K562 (cell line): ENCODE data around the gene RHOB. TPM values are rescaled to one million over a fixed set of nuclear protein-coding genes. Genes with fewer than 3 reads are reported as not detected.
A peak's percentile ranks its signal among the peaks of the same experiment; 100 is the strongest.

Experiments used
- ATAC-seq: fragments of 200-7000 bp; cut with Tn5 transposase; 3 replicates; pipeline ENCODE4 v1.9.1; 2020; ENCODE audit warnings: moderate library complexity
- BruUV-seq: library from RNA; stranded (reverse); fragments of 400-500 nt; replicated peaks from 2 replicates; lab custom pipeline; 2021; lab: Mats Ljungman, UMichigan
- CTCF ChIA-PET: fragments of 300-600 bp; formaldehyde crosslinking; extraction: SDS; loops from one replicate; lab custom pipeline; 2021; ENCODE audit warnings: low intra/inter-chr PET ratio; lab: Yijun Ruan, JAX
- POLR2A ChIA-PET: fragments of 300-600, 350-650 bp; sonication (Branson Sonifier 250); formaldehyde crosslinking; extraction: SDS; loops from one replicate; lab custom pipeline; 2021; ENCODE audit warnings: antibody characterized with exemption, inconsistent platforms; lab: Yijun Ruan, JAX
- DNase-seq, 4 experiments: peaks; one replicate each; pipeline versions ENCODE4 v3.0.0 to v3.0.0-alpha.2; 2011 to 2018; ENCODE audit warnings: low spot score in 3 of 4, mixed read lengths in 3 of 4; ENCODE audit errors: extremely low read depth in 1 of 4
- FAIRE-seq: peaks from 2 replicates; lab custom pipeline; 2011; peaks lifted over from hg19 to GRCh38; lab: Jason Lieb, UNC
- H2AFZ ChIP-seq: 2 replicates; pipeline ENCODE4 v1.6.0; 2011; ENCODE audit warnings: low read depth, low read length, control low read depth, inconsistent platforms
- H3K27ac ChIP-seq: fragments of 200-600 bp; 3 replicates; pipeline ENCODE4 v1.8.0; 2011; ENCODE audit warnings: low read depth, mild to moderate bottlenecking, control low read depth, inconsistent platforms, low read length, moderate library complexity, mixed read lengths; ENCODE audit errors: extremely low read depth
- H3K27me3 ChIP-seq, 2 experiments: fragments of 300-600 bp in 1 of 2; 2 replicates in 1 of 2; 3 replicates in 1 of 2; pipeline versions ENCODE4 v1.6.0 to v1.8.0; 2011; ENCODE audit warnings: inconsistent platforms in 2 of 2, low read length in 2 of 2, mild to moderate bottlenecking in 1 of 2, mixed read lengths in 1 of 2, moderate library complexity in 1 of 2; ENCODE audit not compliant: control insufficient read depth in 2 of 2, insufficient read depth in 2 of 2
- H3K36me3 ChIP-seq: fragments of 300-600 bp; 3 replicates; pipeline ENCODE4 v1.8.0; 2011; ENCODE audit warnings: mild to moderate bottlenecking, low read length, inconsistent platforms; ENCODE audit not compliant: control insufficient read depth, insufficient read depth
- H3K4me1 ChIP-seq, 2 experiments: fragments of 200-600 bp in 1 of 2; replicated peaks in 1 of 2; 2 replicates in 1 of 2; 3 replicates in 1 of 2; pipeline versions ENCODE4 v1.5.1 to v1.8.0; 2011; ENCODE audit warnings: inconsistent platforms in 2 of 2, low read length in 2 of 2, mild to moderate bottlenecking in 1 of 2, mixed read lengths in 1 of 2, moderate library complexity in 1 of 2; ENCODE audit not compliant: control insufficient read depth in 2 of 2, insufficient read depth in 2 of 2
- H3K4me2 ChIP-seq: 2 replicates; pipeline ENCODE4 v1.6.1; 2011; ENCODE audit warnings: low read length, control low read depth, inconsistent platforms, mixed read lengths; ENCODE audit not compliant: insufficient read depth
- H3K4me3 ChIP-seq: fragments of 200-600 bp; sonication (generic), shearing (Covaris generic); 2 replicates; pipeline ENCODE4 v1.5.1; 2016; ENCODE audit warnings: control low read depth, inconsistent platforms
- H3K79me2 ChIP-seq: fragments of 200-600 bp; 3 replicates; pipeline ENCODE4 v1.8.0; 2011; ENCODE audit warnings: low read length, inconsistent platforms; ENCODE audit not compliant: control insufficient read depth, insufficient read depth
- H3K9ac ChIP-seq, 2 experiments: 2 replicates each; pipeline versions ENCODE4 v1.6.0 to v1.6.1; 2011; ENCODE audit warnings: low read depth in 2 of 2, low read length in 2 of 2, control low read depth in 1 of 2, inconsistent platforms in 1 of 2, mild to moderate bottlenecking in 1 of 2, mixed read lengths in 1 of 2; ENCODE audit not compliant: insufficient read depth in 1 of 2
- H3K9me1 ChIP-seq: one replicate; pipeline ENCODE4 v1.6.0; 2011; ENCODE audit warnings: inconsistent platforms, mild to moderate bottlenecking, low read length, moderate library complexity; ENCODE audit not compliant: control insufficient read depth, insufficient read depth
- H3K9me3 ChIP-seq: replicated peaks from 2 replicates; pipeline ENCODE4 v1.5.1; 2011; ENCODE audit warnings: low read depth, low read length, inconsistent platforms; ENCODE audit not compliant: control insufficient read depth, insufficient read depth
- H4K20me1 ChIP-seq: replicated peaks from 2 replicates; pipeline ENCODE4 v1.6.1; 2011; ENCODE audit warnings: low read length, inconsistent platforms, mixed read lengths; ENCODE audit not compliant: control insufficient read depth, insufficient read depth
- FOXP1 ChIP-seq: sonication (generic); formaldehyde crosslinking; IDR thresholded peaks from 2 replicates; pipeline ENCODE4 v1.8.0; 2022; ENCODE audit warnings: mild to moderate bottlenecking, missing genetic modification reagents
- HNRNPLL ChIP-seq: fragments of 200-400 bp; formaldehyde crosslinking; IDR thresholded peaks from 2 replicates; pipeline ENCODE4 v1.6.1; 2017; ENCODE audit warnings: low read length, low read depth, mild to moderate bottlenecking; ENCODE audit not compliant: poor library complexity, severe bottlenecking
- MAZ ChIP-seq, 2 experiments: fragments of 450-650 bp in 1 of 2; sonication (generic) in 1 of 2; formaldehyde crosslinking; IDR thresholded peaks in 1 of 2; conservative IDR thresholded peaks in 1 of 2; 2 replicates each; pipeline versions ENCODE4 v1.4.0 to v1.5.0; 2020; ENCODE audit warnings: mild to moderate bottlenecking in 1 of 2, missing genetic modification reagents in 1 of 2
- NFIX ChIP-seq: fragments of 250-450 bp; sonication (Bioruptor Pico); IDR thresholded peaks from 2 replicates; pipeline ENCODE4 v1.4.0; 2020; ENCODE audit warnings: low read depth, mild to moderate bottlenecking, moderate library complexity
- NRF1 ChIP-seq, 2 experiments: fragments of 450-650 bp; IDR thresholded peaks in 1 of 2; conservative IDR thresholded peaks in 1 of 2; 2 replicates each; pipeline ENCODE4 v1.6.1; 2014; ENCODE audit warnings: mild to moderate bottlenecking in 2 of 2
- PHF8 ChIP-seq: fragments of 200-600 bp; sonication (generic); IDR thresholded peaks from 2 replicates; pipeline ENCODE4 v1.6.1; 2012; ENCODE audit warnings: mixed run types, mild to moderate bottlenecking, inconsistent platforms, low read length, moderate library complexity, borderline replicate concordance
- ZBTB7A ChIP-seq: IDR thresholded peaks from 2 replicates; pipeline ENCODE4 v1.6.1; 2011; ENCODE audit warnings: low read depth, mild to moderate bottlenecking, low read length, moderate library complexity, borderline replicate concordance; ENCODE audit not compliant: control insufficient read depth
- WGBS: fragments of 100-300 bp; shearing (Covaris generic); methylation state at CpG from one replicate; pipeline ENCODE4 v1.1.6; 2016; ENCODE audit warnings: low coverage, mixed read lengths; ENCODE audit not compliant: insufficient coverage; ENCODE audit errors: missing lambda C conversion rate; 5-methylcytosine and 5-hydroxymethylcytosine counted together
- in situ Hi-C: fragments of 300-500 bp; cut with MboI; formaldehyde crosslinking; loops from 4 replicates; pipeline ENCODE4 v1.15.0; 2018; ENCODE audit warnings: inconsistent platforms, mixed read lengths
- intact Hi-C: fragments of 100-400 bp; cut with micrococcal nuclease; formaldehyde crosslinking; loops from 2 replicates; pipeline ENCODE4 v1.14.2; 2022
- polyA plus RNA-seq, 8 experiments: library from polyadenylated mRNA; depleted of rRNA in 4 of 8; stranded (reverse) in 5 of 8; unstranded in 3 of 8; fragments of >200 nt; fragmentation: Nextera tagmentation in 2 of 8; fragmentation: Illumina TruSeq in 1 of 8; extraction: Ambion mirVana in 2 of 8; extraction: Trizol in 1 of 8; gene quantifications; 2 replicates each; pipeline versions ENCODE4 v1.2.1 to v1.2.3, GENCODE V29; 2011 to 2014; ENCODE audit warnings: inconsistent platforms in 1 of 8, missing spikeins in 1 of 8
- total RNA-seq, 7 experiments: library from RNA; depleted of rRNA in 6 of 7; stranded (reverse); fragments of >200 nt in 6 of 7; fragmentation: Illumina TruSeq in 2 of 7; extraction: Trizol in 2 of 7; gene quantifications; 2 replicates each; pipeline versions ENCODE4 v1.2.1 to v1.2.3, GENCODE V29; 2011 to 2021; ENCODE audit warnings: low replicate concordance in 1 of 7
- TF ChIP-seq, protein P1 (sequence below): fragments of 450-650 bp; IDR thresholded peaks from 2 replicates; pipeline ENCODE4 v1.6.1; 2016; ENCODE audit warnings: borderline replicate concordance
- TF ChIP-seq, protein P2 (sequence below), 2 experiments: IDR thresholded peaks in 1 of 2; conservative IDR thresholded peaks in 1 of 2; 2 replicates each; pipeline ENCODE4 v1.6.1; 2016; ENCODE audit warnings: low read depth in 2 of 2, mild to moderate bottlenecking in 1 of 2, missing compliant biosample characterization in 1 of 2, missing genetic modification characterization in 1 of 2, moderate library complexity in 1 of 2
- TF ChIP-seq, protein P3 (sequence below), 2 experiments: IDR thresholded peaks; 2 replicates each; pipeline ENCODE4 v1.6.1; 2012; ENCODE audit warnings: improper control_type of control experiment in 2 of 2, low read depth in 2 of 2, low read length in 2 of 2, borderline replicate concordance in 1 of 2

The RHOB gene
- total and polyA plus RNA-seq, 9 of the 15 experiments (the other 6 are each of a cell fraction or from before 2014, with no cell fraction given) = 0.07 to 4.8 (median 1.1) TPM

DNA sequence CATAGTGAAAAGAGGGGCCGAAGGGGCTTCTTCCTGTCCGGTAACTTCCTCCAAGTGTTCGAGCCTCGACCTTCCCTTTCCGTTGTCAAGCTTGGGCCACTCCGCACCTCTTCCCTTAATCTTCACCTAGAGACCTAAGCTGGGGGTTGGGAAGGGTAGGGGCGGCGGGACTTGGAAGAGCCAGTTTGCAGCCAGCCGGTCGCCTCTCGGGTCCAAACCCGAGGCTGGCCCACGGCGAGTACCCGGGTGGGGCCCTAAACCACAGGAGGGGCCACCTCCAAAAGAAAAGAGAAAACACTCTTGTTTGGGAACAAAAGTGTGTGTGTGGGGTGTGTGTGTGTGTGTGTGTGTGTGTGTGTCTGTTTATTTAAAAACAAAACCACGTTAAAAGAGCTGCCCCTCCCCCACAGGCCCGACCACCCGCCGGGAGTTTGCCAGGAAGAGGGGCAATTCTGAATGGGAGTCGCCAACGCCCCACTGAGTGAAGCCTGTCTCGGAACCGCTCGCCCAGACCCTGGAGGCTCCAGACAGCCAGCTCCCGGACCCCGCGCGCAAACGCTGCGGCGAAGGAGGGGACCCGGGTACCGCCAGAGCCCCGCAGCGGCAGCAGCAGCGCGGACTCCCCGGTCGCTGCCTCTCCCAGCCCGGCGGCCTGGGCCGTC lies 488 bp upstream of the RHOB start:
- Histone ChIP-seq H3K4me2 (peak overlapping the region; percentile 60), H3K27me3 (0 out of 5 replicates have a peak, but pooled peaks cover 0 to 7% of the 10 kb centered on the region in 2 experiments), H4K20me1 (no peaks in the 10 kb centered on the region), H3K4me1 (peaks cover 0 to 21% of the 10 kb centered on the region in 2 experiments; a peak in 2 of 5 replicates), H3K9me3 (no peaks in the 10 kb centered on the region), H3K36me3 (no peaks in the 10 kb centered on the region; the same call in 2 of the 3 replicates), H3K9me1 (no peaks in the 10 kb centered on the region), H2AFZ (peak overlapping the region; percentile 76), H3K79me2 (no peaks in the 10 kb centered on the region), H3K27ac (no peak overlapping the region; the same call in 2 of the 3 replicates), H3K9ac (peak overlapping the region; percentile 38 to 53; a peak in 2 of 4 replicates), H3K4me3 (peak overlapping the region; percentile 36)
- ATAC-seq (no peak), FAIRE-seq (no peak), DNase-seq (no peak)
- no TSS peak for BruUV-seq
- in situ Hi-C loops (loop anchor here (25.0 kb wide), 1 partner anchor 491 kb away; no protein-coding TSS in a partner anchor), intact Hi-C loops (no loop called here)
- 32% methylated on average over 35 of the region's 42 CpGs for WGBS
- CTCF ChIA-PET = interaction anchor here (0.6 kb wide), 1 partner anchor 190 kb away, joined by 3 read pairs; no protein-coding TSS in a partner anchor
- TF ChIP-seq ZBTB7A = peak; percentile 55; the same call in 1 of the 2 replicates
- TF ChIP-seq, protein P1, sequence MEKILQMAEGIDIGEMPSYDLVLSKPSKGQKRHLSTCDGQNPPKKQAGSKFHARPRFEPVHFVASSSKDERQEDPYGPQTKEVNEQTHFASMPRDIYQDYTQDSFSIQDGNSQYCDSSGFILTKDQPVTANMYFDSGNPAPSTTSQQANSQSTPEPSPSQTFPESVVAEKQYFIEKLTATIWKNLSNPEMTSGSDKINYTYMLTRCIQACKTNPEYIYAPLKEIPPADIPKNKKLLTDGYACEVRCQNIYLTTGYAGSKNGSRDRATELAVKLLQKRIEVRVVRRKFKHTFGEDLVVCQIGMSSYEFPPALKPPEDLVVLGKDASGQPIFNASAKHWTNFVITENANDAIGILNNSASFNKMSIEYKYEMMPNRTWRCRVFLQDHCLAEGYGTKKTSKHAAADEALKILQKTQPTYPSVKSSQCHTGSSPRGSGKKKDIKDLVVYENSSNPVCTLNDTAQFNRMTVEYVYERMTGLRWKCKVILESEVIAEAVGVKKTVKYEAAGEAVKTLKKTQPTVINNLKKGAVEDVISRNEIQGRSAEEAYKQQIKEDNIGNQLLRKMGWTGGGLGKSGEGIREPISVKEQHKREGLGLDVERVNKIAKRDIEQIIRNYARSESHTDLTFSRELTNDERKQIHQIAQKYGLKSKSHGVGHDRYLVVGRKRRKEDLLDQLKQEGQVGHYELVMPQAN = no peak
- TF ChIP-seq HNRNPLL = peak; percentile 36
- TF ChIP-seq PHF8 = 0 out of 2 replicates have a peak, but pooled peaks have one; percentile 12
- TF ChIP-seq NRF1 (conservative IDR thresholded peaks at IDR 0.05 in 1 of 2, IDR thresholded peaks at IDR 0.05 in 1 of 2) = peak; percentile 77 to 81
- no peak for TF ChIP-seq NFIX (CRISPR knock-in tag)
- TF ChIP-seq, protein P2, sequence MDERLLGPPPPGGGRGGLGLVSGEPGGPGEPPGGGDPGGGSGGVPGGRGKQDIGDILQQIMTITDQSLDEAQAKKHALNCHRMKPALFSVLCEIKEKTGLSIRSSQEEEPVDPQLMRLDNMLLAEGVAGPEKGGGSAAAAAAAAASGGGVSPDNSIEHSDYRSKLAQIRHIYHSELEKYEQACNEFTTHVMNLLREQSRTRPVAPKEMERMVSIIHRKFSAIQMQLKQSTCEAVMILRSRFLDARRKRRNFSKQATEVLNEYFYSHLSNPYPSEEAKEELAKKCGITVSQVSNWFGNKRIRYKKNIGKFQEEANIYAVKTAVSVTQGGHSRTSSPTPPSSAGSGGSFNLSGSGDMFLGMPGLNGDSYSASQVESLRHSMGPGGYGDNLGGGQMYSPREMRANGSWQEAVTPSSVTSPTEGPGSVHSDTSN (CRISPR knock-in tag; IDR thresholded peaks at IDR 0.05; ENCODE audit: low read depth) = peak; percentile 83; the same call in 1 of the 2 replicates
- TF ChIP-seq, protein P2 (tag; conservative IDR thresholded peaks at IDR 0.05; ENCODE audit: low read depth) = peak; percentile 68; the same call in 1 of the 2 replicates
- TF ChIP-seq MAZ (CRISPR knock-in tag; conservative IDR thresholded peaks at IDR 0.05 in 1 of 2, IDR thresholded peaks at IDR 0.05 in 1 of 2) = 0 out of 4 replicates have a peak, but pooled peaks of 1 of the 2 experiments have one; percentile 40
- no peak for TF ChIP-seq FOXP1 (CRISPR knock-in tag)
- TF ChIP-seq, protein P3, sequence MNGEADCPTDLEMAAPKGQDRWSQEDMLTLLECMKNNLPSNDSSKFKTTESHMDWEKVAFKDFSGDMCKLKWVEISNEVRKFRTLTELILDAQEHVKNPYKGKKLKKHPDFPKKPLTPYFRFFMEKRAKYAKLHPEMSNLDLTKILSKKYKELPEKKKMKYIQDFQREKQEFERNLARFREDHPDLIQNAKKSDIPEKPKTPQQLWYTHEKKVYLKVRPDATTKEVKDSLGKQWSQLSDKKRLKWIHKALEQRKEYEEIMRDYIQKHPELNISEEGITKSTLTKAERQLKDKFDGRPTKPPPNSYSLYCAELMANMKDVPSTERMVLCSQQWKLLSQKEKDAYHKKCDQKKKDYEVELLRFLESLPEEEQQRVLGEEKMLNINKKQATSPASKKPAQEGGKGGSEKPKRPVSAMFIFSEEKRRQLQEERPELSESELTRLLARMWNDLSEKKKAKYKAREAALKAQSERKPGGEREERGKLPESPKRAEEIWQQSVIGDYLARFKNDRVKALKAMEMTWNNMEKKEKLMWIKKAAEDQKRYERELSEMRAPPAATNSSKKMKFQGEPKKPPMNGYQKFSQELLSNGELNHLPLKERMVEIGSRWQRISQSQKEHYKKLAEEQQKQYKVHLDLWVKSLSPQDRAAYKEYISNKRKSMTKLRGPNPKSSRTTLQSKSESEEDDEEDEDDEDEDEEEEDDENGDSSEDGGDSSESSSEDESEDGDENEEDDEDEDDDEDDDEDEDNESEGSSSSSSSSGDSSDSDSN (IDR thresholded peaks at IDR 0.05; ENCODE audit: borderline replicate concordance in 1 of 2, low read depth in 2 of 2, low read length in 2 of 2) = no peak
- POLR2A ChIA-PET = interaction anchor here (0.6 to 2.0 kb wide), 22 partner anchors 9 to 216 kb away, joined by 3 to 9 read pairs (median 4); no protein-coding TSS in a partner anchor
